NCI-H1436 treated with DMSO at 0.1 percent for 48 hours (cell line): ENCODE measurements around the gene MAP7.

Experiments
- DNase-seq: peaks from one replicate; lab custom pipeline; 2025; lab: John Stamatoyannopoulos, UW

Gene MAP7

GRCh38 chr6:136529710-136530109 lies 20.5 kb downstream of the MAP7 start:
- no peak for DNase-seq

GRCh38 chr6:136528477-136528876 lies 21.7 kb downstream of the MAP7 start:
- no peak for DNase-seq

GRCh38 chr6:136527831-136528230 lies 22.4 kb downstream of the MAP7 start:
- DNase-seq: no peak

- DNase-seq: no peak
Measured at GRCh38 chr6:136526937-136527336, 23.3 kb downstream of the MAP7 start.

- no peak for DNase-seq
Measured at GRCh38 chr6:136526196-136526930, 23.9 kb downstream of the MAP7 start.

GRCh38 chr6:136525586-136526195 lies 24.5 kb downstream of the MAP7 start:
- DNase-seq: no peak

GRCh38 chr6:136524936-136525413 lies 25.2 kb downstream of the MAP7 start:
- no peak for DNase-seq

GRCh38 chr6:136524339-136524935 lies 25.8 kb downstream of the MAP7 start:
- DNase-seq: no peak

GRCh38 chr6:136523196-136523595 lies 27.0 kb downstream of the MAP7 start:
- DNase-seq: no peak

- DNase-seq: no peak
Measured at GRCh38 chr6:136522636-136523035, 27.6 kb downstream of the MAP7 start.

GRCh38 chr6:136521911-136522310 lies 28.3 kb downstream of the MAP7 start:
- no peak for DNase-seq

GRCh38 chr6:136521427-136521826 lies 28.8 kb downstream of the MAP7 start:
- no peak for DNase-seq

GRCh38 chr6:136520517-136520916 lies 29.7 kb downstream of the MAP7 start:
- DNase-seq: no peak

- no peak for DNase-seq
Measured at GRCh38 chr6:136517582-136517981, 32.6 kb downstream of the MAP7 start.

- DNase-seq: no peak
Measured at GRCh38 chr6:136517002-136517401, 33.2 kb downstream of the MAP7 start.

GRCh38 chr6:136514591-136514990 lies 35.6 kb downstream of the MAP7 start:
- DNase-seq: no peak

GRCh38 chr6:136511926-136512325 lies 38.3 kb downstream of the MAP7 start:
- DNase-seq: no peak

- DNase-seq: no peak
Measured at GRCh38 chr6:136511397-136511796, 38.8 kb downstream of the MAP7 start.

- no peak for DNase-seq
Measured at GRCh38 chr6:136510782-136511181, 39.4 kb downstream of the MAP7 start.

- DNase-seq: no peak
Measured at GRCh38 chr6:136510299-136510698, 39.9 kb downstream of the MAP7 start.

- no peak for DNase-seq
Measured at GRCh38 chr6:136508725-136509392, 41.4 kb downstream of the MAP7 start.

- no peak for DNase-seq
Measured at GRCh38 chr6:136506124-136506799, 44.0 kb downstream of the MAP7 start.
